ENCODE measurements around the gene PABPN1. TPM values are rescaled to one million over a fixed set of nuclear protein-coding genes. Genes with fewer than 3 reads are reported as not detected.

PABPN1 gene
- total and polyA plus RNA-seq, 2 of the 13 experiments (the other 11 are each of a cell fraction or from before 2014, with no cell fraction given): 233 to 524 TPM

- TF ChIP-seq ZBTB43 (CRISPR knock-in tag; conservative IDR thresholded peaks at IDR 0.05) (peak; percentile 93), ZBTB1 (CRISPR knock-in tag; IDR thresholded peaks at IDR 0.05; ENCODE audit: borderline replicate concordance) (peak; percentile 53; the same call in 1 of the 2 replicates), SNAPC5 (CRISPR knock-in tag; IDR thresholded peaks at IDR 0.05; ENCODE audit: borderline replicate concordance) (peak; percentile 94; the same call in 1 of the 2 replicates), HES4 (CRISPR knock-in tag; IDR thresholded peaks at IDR 0.05; ENCODE audit: borderline replicate concordance) (peak; percentile 78), ZNF205 (CRISPR knock-in tag; IDR thresholded peaks at IDR 0.05) (peak; percentile 89), ZNF615 (CRISPR knock-in tag; IDR thresholded peaks at IDR 0.05; ENCODE audit: borderline replicate concordance) (no peak), SP1 (IDR thresholded peaks at IDR 0.05) (no peak), SP1 (CRISPR knock-in tag; IDR thresholded peaks at IDR 0.05) (peak; percentile 92), BRF2 (CRISPR knock-in tag; IDR thresholded peaks at IDR 0.05) (peak; percentile 86)
Measured at GRCh38 chr14:23301288-23301968, 19.8 kb upstream of the PABPN1 start (continued).

GRCh38 chr14:23301969-23302289 is 19.3 kb upstream of the PABPN1 start:
- Histone ChIP-seq H3K4me2 (ENCODE audit: low read depth, low read length) (peak overlapping the region; percentile 96), H3K36me3 (replicated peaks in 1 of 2; ENCODE audit: control insufficient read depth in 1 of 2, insufficient read depth in 2 of 2, low read length in 2 of 2) (peaks cover 3% of the 10 kb centered on the region in 2 experiments; a peak in 1 of 5 replicates), H4K20me1 (ENCODE audit: insufficient read depth, low read length) (no peaks in the 10 kb centered on the region), H3K9ac (ENCODE audit: insufficient read depth, low read depth, low read length) (peak overlapping the region; percentile 82), H3K27ac (ENCODE audit: extremely low read length, insufficient read depth, low read length) (peak overlapping the region; percentile 91), H2AFZ (ENCODE audit: low read length) (no peak overlapping the region), H3K4me3 (replicated peaks in 1 of 3; ENCODE audit: insufficient read depth in 1 of 3, low read depth in 2 of 3, low read length in 3 of 3) (peak overlapping the region; percentile 61 to 88 (median 67)), H3K4me1 (ENCODE audit: insufficient read depth, low read length) (peaks cover 57% of the 10 kb centered on the region), H3K79me2 (ENCODE audit: insufficient read depth, low read length) (peaks cover 6% of the 10 kb centered on the region), H3K27me3 (ENCODE audit: control insufficient read depth in 1 of 2, insufficient read depth in 2 of 2, low read length in 2 of 2) (no peaks in the 10 kb centered on the region; a peak in 1 of 5 replicates), H3K9me3 (ENCODE audit: low read length) (no peaks in the 10 kb centered on the region)
- ATAC-seq (peak; percentile 34), FAIRE-seq (no peak), DNase-seq (ENCODE audit: low spot score) (no peak)
- in situ Hi-C loops (cut with HindIII; ENCODE audit: extremely low pct_ligation_motif_present, low pct_unique_long_range_greater_than_20kb): loop anchor here (25.0 kb wide), 1 partner anchor 835 kb away; the partner anchor contains the start of genes EMC9, FITM1, PSME1 and PSME2
- CTCF ChIA-PET (ENCODE audit: low intra/inter-chr PET ratio, low total read pairs): interaction anchor here (1.4 to 2.3 kb wide), 2 partner anchors 20 to 37 kb away, joined by 7 to 12 read pairs; partner anchors contain the start of gene PABPN1
- TSS peak; percentile 32 for BruUV-seq (replicated peaks)
- intact Hi-C loops (cut with micrococcal nuclease; ENCODE audit: unreplicated experiment): loop anchor here (1.0 to 10.0 kb wide), 5 partner anchors 16 to 993 kb away; partner anchors contain the start of genes AJUBA, DCAF11, DHRS1 and HOMEZ
- POLR2A ChIA-PET: interaction anchor here (0.5 to 18.7 kb wide), 35 partner anchors 9 to 1791 kb away, joined by 3 to 1053 read pairs (median 5); partner anchors contain the start of genes ACIN1, AJUBA, AP1G2 and C14orf119
- 2% methylated on average over 20 of the region's 25 CpGs for WGBS (ENCODE audit: low lambda C conversion rate)
- TF ChIP-seq KMT2B (CRISPR knock-in tag; IDR thresholded peaks at IDR 0.05) (peak; percentile 59), NAIF1 (CRISPR knock-in tag; IDR thresholded peaks at IDR 0.05; ENCODE audit: borderline replicate concordance) (no peak), GMEB1 (CRISPR knock-in tag; IDR thresholded peaks at IDR 0.05; ENCODE audit: borderline replicate concordance) (peak; percentile 61), MAFK (conservative IDR thresholded peaks at IDR 0.05 in 1 of 2, IDR thresholded peaks at IDR 0.05 in 1 of 2; ENCODE audit: low read length in 2 of 2) (no peak), IKZF4 (CRISPR knock-in tag; IDR thresholded peaks at IDR 0.05; ENCODE audit: borderline replicate concordance, low read depth, not compliant biosample characterization) (peak; percentile 98), KLF16 (CRISPR knock-in tag; IDR thresholded peaks at IDR 0.05) (peak; percentile 79 to 84; a peak in 1 of 4 replicates), MEIS1 (CRISPR knock-in tag; IDR thresholded peaks at IDR 0.05; ENCODE audit: borderline replicate concordance) (no peak), HMG20A (CRISPR knock-in tag; IDR thresholded peaks at IDR 0.05; ENCODE audit: borderline replicate concordance) (no peak), ZNF550 (CRISPR knock-in tag; IDR thresholded peaks at IDR 0.05; ENCODE audit: borderline replicate concordance) (peak; percentile 95)
